ENCODE results near the gene CETN3. TPM values are rescaled to one million over a fixed set of nuclear protein-coding genes. Genes with fewer than 3 reads are reported as not detected.
A peak's percentile ranks its signal among the peaks of the same experiment; 100 is the strongest.

Gene CETN3
- total and polyA plus RNA-seq, 9 of the 15 experiments (the other 6 are each of a cell fraction or from before 2014, with no cell fraction given): 43.3 to 113 (median 82.4) TPM

DNA sequence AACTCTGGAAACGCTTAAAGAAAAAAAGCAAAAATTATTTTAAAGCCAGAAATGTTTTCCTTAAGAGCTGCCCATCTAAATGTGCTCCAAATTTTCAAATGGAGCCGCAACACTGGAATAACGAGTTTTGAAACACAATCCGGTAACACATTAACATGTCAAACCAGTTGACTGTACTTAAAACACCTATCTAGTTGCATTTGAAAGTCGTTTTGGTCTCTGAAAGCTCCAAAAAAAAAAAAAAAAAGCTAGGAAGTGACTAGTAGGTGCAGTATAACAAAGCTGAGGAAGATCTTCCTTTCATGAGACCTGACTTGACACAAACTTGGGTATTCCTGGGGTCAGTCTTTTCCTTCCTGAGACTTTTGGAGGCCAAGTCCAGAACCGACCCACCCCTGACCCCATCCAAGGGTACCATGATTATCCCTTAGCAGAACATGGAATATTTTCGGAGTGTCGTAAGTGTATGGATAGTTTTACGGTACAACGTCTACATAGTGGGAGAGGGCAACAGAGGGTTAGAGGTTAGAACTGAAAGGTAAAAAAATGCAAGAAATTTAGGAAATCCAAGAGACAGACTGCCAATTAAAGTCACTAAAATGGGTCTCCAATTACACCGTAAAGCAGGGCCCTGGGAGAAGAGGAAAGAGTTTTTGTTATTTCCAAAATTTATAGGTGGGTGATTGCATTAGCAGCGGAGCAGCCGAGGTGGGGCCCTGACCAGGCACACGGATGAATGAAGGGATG lies 812 bp downstream of the CETN3 start (continued):
- TF ChIP-seq, protein P1, sequence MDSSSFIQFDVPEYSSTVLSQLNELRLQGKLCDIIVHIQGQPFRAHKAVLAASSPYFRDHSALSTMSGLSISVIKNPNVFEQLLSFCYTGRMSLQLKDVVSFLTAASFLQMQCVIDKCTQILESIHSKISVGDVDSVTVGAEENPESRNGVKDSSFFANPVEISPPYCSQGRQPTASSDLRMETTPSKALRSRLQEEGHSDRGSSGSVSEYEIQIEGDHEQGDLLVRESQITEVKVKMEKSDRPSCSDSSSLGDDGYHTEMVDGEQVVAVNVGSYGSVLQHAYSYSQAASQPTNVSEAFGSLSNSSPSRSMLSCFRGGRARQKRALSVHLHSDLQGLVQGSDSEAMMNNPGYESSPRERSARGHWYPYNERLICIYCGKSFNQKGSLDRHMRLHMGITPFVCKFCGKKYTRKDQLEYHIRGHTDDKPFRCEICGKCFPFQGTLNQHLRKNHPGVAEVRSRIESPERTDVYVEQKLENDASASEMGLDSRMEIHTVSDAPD (CRISPR knock-in tag; IDR thresholded peaks at IDR 0.05): no peak
- TF ChIP-seq MAZ (CRISPR knock-in tag; conservative IDR thresholded peaks at IDR 0.05 in 1 of 2, IDR thresholded peaks at IDR 0.05 in 1 of 2) (peak in 1 of 2 experiments; percentile 29; a peak in 1 of 4 replicates), CREB3L1 (IDR thresholded peaks at IDR 0.05; ENCODE audit: borderline replicate concordance, low read depth) (no peak), CLOCK (CRISPR knock-in tag; IDR thresholded peaks at IDR 0.05; ENCODE audit: borderline replicate concordance) (no peak), ZNF146 (CRISPR knock-in tag; IDR thresholded peaks at IDR 0.05; ENCODE audit: unreplicated experiment) (no peak), NKRF (IDR thresholded peaks at IDR 0.05; ENCODE audit: borderline replicate concordance) (no peak), ZZZ3 (IDR thresholded peaks at IDR 0.05) (no peak), OTX1 (CRISPR knock-in tag; IDR thresholded peaks at IDR 0.05) (no peak), ZNF586 (CRISPR knock-in tag; conservative IDR thresholded peaks at IDR 0.05) (no peak), PCBP1 (IDR thresholded peaks at IDR 0.05; ENCODE audit: low read depth, low read length, poor library complexity, severe bottlenecking) (no peak), NFRKB (IDR thresholded peaks at IDR 0.05; ENCODE audit: low read depth) (0 out of 2 replicates have a peak, but pooled peaks have one; percentile 71), ZNF57 (CRISPR knock-in tag; IDR thresholded peaks at IDR 0.05) (no peak), ZNF41 (CRISPR knock-in tag; conservative IDR thresholded peaks at IDR 0.05) (no peak), MYBL2 (IDR thresholded peaks at IDR 0.05; ENCODE audit: low read depth) (no peak), MYBL2 (CRISPR knock-in tag; IDR thresholded peaks at IDR 0.05; ENCODE audit: borderline replicate concordance) (no peak), NFE2 (IDR thresholded peaks at IDR 0.05; ENCODE audit: low read depth) (no peak), MYNN (IDR thresholded peaks at IDR 0.05) (no peak), MYNN (CRISPR knock-in tag; IDR thresholded peaks at IDR 0.05) (no peak), MEF2A (IDR thresholded peaks at IDR 0.05; ENCODE audit: control insufficient read depth, low read depth, low read length) (no peak), RBM15 (IDR thresholded peaks at IDR 0.05; ENCODE audit: insufficient read depth, low read length) (no peak)

Measured in K562 (cell line).